Activated effector memory CD4-positive, alpha-beta T cell treated with anti-CD3 and anti-CD28 coated beads, Interleukin-2, amount 50 U/mL, for 16 hours (primary cell): ENCODE data around the gene CELF2.

Source experiments
- DNase-seq: peaks from one replicate; pipeline ENCODE4 v3.0.0-alpha.2; 2020

CELF2 gene

DNA sequence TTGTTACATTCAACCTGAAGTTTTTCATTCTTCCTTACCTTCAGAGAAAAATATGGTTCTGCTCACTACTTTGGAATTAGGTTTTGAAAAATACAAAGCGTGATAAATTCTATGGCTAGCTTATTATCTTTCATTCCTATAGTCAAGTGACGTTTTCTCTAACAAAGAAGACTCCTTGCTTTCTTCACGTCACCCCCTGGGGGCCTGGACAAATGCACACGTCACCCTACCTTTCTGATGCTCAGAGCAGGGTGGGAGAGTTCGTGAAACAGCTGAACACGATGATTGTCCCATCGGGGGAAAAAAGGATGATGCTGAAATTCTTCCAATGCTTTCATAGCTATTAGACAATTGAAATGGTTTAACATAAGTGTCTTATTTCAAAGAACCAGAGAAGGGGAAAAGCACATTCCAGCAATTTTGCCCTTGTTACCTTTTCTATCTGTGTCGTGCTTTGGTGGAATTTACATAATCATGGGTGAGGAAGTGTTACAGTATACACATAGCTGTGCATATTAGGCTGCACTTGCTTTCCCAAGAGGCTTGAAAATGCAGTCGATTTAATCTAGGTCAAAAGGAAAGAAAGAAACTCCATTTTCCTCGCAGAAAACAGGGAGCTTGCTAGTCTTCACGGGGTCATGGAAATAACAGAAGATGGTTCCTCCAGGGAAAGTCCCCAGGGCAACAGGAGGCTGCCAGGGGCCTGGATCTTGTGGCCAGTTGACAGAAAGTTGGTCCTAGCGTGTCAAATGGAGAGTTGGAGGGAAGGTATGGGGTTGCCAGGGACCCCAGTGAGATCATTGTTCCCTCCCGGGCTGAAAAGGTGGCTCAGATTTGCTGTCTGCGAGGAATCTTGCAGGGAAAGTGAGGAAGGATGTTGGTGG lies 189.2 kb downstream of the CELF2 start:
- DNase-seq = no peak

DNA sequence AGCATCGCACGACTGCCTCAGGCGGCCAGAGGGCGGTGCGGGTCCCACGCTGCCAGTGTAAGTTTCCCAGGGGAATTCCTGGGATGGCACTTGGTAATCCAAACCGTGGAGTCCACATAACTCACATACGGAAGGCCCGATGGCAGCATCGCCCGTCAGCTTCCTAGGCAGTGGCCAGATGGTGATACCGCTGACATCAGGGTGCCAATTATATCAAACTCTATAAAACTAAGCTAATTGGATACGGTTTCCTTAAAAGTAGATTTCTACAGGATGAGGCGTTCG lies 189.8 kb downstream of the CELF2 start:
- DNase-seq = no peak

DNA sequence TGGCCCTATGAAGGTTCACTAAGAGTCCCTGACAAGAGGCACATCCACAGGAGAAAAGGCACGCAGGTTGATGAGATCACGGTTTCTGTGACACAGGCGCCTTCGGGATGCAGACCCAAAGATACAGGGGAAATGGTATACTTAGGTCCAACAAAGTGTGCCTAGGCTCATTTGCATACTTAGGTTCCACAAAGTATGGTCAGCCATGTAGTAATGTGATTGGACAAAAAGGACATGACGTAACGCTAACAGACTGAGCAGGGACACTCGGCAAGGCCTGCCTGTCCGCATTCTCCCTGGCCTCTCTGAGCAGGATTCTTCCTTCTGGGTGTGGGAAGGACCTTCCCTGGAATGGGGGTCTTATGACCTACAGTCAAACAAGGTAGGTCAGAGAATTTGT lies 190.6 kb downstream of the CELF2 start:
- DNase-seq = no peak

DNA sequence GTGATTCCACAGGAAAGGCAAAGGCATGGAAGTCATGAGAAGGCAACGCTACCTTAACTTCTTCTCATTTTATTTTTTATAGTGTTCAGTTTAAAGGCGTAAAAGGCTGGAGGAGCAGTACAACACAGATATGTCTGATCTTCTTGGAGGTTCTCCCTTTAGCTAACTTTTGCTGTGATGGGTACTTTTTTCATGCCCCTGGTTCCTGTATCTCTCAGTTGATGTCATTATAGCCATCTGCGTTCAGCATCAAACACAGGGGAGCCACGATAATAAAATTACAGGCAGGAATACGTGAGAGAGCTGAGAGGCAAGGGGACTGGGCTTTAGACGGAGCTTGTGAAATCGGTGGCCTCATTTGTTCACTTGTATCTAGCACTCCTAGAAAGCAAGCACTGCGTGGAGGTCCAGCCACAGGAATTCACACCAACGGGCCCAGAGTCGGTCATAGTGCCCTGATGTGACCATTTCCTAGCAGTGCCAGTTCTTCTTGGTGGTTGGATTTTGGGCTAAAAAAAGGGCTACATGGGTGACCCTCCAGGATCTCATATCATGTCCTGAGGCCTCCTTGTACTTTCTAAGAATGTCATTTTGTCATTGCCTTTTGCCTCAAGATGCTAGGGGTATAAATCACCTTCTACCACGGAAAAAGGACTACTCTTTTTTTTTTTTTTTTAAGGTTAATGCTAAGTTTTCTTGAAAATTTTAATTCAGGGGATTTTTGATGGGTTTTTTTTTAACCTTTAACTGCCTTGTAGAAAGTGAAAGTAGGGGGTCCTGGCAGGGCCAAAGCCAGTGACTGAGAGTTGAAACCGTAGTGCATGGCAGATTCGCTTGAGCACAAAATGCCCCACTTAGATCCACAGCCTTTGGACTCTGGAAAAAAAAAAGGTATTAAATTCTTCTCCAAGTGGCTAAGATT lies 191.5 kb downstream of the CELF2 start:
- DNase-seq = peak; percentile 72

DNA sequence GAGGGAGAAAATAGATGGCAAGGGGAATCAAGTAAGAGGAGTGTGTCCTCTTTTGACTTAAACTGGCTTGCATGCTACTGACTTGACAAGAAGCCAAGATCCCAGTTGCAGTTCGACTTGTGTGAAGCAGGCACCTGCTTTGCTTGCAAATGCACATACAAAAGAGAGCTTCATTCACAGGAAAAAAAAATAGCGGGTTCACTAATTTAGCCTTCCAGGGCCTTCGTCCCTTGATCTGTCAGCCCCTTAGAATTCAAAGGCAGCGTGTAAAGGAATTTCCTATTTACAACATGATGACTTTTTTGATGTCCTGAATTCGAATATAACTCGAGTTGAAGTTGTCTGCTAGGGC lies 192.1 kb downstream of the CELF2 start:
- no peak for DNase-seq

DNA sequence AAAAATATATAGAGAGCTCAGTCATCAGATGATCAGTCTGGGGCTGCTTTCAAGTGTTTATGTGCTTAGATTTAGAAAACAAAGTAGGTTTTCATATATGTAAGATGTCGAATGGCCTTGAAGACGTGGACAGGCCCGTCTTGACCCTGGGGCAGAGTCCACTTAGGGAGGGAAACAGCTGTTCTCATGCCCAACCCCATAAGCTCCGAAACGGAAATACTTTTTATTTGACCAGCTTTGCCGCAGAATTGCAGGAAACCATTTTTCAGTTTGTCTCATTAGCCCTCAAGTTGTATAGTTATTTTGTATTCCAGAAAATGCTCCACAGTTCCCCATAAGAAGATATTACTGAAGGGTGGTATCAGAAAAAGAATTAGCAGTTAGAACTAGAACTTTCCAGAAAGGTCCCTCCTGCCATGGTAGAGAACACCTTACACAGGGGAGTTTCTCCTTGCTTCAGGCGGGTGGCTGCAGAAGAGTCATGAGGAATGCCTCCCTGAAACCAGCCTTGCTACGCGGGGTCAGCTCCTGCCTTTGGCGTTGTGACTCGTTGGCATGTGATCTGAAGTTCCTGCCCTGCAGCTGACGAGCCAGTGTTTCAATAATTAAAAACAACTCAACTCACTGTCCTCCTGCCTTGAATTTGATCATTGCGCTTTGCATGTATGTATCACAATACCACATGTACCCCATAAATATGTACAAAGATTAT lies 192.7 kb downstream of the CELF2 start:
- DNase-seq = no peak

DNA sequence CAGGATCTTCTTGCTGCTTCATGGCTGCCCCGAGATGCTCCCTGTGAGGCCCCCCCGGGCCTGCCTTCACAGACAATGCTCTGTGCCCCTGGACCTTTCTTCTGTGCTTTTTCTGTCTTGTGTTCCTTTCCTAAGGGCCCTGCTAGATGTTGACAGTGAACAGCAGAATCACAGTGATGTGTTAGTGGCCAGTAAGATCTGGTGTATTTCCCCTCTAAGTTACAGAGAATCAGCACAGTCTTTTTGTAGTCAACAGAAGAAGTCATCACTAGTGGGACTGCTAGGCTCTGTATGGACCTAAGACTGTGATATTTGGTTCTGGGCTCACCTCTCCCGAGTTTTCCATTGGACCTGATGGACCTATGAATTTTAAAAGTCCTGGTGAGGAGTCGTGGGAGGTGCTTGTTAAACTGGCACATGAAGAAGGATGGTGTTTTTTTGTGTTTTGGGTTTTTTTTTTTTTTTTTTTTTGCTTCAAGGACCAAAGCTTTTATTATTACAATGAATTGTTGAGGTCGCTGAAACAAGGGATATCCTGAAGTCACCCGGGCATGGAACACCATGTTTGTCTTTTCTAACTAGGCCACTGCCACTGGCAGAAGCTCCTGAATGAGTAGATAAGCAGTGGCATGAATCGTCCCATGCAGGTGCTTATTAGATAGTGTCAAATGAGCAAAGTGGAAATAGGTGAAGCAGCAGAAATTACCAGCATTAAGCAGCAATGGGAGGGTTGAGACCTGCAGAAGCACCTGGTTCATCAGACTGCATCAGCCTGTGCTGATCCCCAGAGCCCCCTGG lies 194.8 kb downstream of the CELF2 start:
- DNase-seq = no peak

DNA sequence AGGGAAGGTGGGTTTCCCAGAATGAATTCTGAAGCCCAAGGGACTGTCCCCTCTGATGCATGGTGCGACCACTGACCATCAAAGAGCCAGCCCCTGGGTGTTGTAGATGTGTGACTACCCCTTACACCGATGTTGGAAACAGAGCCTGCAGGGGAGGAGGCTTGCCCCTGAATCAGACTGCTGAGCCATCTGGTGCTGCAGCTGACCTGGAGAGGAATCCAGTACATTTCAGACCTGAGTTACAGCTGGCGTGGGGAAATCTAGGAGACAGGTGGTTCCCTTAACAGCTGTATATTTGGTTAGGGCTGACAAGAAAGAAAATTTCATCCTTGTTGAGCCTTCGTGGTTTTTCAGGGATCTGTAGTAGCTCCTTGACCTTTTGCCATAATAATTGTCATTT lies 195.5 kb downstream of the CELF2 start:
- no peak for DNase-seq

DNA sequence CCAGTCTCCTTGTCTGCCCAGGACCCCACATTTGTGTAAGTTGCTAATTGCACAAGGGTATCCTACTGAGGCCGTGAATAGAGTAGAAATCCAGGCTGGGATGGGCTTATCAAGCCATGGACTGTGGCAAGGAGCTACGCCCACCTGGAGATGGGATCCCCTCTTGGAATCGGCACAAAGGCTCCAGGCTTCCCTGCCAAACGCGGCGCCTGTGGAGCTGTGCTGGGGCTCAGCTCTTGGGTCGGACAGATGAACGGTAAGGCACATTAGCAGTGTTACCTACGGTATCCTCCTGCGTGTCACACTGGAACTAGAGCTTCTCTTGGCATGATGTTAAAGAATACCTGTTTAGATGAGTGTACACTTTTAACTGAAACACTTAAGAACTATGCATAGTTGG lies 196.7 kb downstream of the CELF2 start:
- no peak for DNase-seq

DNA sequence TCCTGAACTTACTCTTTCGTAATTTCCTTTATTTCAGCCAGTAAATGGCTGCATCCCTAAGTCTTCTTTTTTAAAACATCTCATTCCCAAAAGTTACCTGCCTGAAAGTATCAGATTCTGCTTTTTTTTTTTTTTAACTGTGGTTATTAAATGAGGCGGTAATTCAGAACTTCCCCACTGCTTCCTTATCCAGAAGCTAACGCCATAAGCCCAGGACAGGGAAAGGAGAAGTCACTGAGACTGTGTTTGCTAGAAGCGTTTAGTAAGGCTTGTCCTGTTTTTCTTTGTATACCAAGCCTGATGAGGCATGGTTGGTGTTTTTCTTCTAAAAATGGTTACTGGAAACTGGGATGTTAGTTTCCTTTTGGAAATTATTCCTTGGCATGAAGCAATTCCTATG lies 197.8 kb downstream of the CELF2 start:
- DNase-seq = no peak

DNA sequence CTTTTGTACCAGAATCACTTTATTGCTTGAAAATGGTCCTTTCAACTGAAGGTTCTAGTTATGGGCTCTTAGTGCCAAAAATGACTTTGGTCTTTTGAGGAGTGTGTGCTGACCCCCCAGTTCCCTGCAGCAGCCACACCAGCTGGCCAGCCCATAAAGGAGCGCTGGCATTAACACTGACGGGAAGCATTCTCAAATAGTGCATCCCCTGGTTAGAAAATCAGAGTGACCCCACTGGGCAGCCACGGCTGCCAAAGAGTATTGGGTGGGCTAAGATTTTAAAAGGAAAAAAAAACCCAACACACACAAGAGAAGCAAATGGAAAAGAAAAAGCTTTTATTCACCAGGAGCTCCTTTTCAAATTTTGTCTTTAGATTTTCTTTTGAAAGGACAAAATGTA lies 199.8 kb downstream of the CELF2 start:
- DNase-seq = no peak

DNA sequence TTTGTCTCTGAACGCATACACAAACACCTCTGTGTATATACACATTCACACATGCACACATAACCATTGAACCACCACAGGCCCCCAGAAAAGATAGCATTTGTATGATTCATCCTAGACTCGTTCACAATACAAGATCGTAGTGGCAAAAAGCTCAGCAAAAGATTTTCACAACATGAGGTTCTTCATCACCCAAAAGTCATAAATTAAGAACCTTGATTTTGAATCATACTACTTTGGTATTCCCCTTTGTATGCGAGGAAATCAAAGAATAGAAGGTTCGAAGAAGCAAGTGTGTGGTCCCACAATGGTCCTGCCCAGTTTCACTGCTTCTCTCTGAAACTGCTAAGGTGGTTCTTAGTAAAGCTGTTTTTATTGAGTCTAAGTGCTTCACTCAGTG lies 200.7 kb downstream of the CELF2 start:
- DNase-seq = peak; percentile 75

DNA sequence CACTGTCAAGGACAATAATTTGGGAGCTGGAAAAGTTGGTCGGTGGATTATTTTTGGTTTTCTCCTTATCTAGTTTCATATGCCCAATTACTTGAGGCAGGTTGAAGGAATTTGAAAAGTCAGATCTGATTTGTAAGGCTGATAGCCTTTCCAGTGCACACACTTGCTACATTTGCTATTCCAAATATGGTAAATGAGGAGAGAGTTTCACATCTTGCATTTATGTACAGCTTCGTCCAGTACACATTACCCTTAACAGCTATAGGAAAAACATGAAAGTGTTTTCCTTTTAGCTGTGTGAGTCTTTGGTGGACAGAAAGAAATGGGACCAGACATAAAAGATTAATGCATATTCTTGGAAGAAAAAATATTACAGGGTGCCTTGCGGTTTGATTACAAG lies 201.8 kb downstream of the CELF2 start:
- DNase-seq = no peak

DNA sequence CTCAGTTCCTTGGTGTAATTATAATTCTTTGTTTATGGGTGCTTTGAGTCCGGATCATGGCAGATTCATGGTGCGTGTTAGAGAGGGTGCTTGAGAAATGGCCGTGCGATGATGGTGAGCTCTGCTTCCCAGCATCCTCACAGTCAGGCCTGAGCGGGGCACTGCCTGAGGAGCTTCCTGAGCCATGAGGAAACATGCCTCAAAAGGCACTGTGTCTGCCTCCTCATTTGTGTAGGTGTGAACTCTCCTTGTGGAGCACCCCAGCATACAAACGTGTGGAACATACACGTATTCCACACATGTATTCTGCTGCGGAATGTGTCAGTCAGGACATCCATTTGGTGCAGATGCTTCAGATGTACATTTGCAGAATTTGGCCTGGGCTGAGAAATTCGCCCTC lies 205.4 kb downstream of the CELF2 start:
- DNase-seq = no peak

DNA sequence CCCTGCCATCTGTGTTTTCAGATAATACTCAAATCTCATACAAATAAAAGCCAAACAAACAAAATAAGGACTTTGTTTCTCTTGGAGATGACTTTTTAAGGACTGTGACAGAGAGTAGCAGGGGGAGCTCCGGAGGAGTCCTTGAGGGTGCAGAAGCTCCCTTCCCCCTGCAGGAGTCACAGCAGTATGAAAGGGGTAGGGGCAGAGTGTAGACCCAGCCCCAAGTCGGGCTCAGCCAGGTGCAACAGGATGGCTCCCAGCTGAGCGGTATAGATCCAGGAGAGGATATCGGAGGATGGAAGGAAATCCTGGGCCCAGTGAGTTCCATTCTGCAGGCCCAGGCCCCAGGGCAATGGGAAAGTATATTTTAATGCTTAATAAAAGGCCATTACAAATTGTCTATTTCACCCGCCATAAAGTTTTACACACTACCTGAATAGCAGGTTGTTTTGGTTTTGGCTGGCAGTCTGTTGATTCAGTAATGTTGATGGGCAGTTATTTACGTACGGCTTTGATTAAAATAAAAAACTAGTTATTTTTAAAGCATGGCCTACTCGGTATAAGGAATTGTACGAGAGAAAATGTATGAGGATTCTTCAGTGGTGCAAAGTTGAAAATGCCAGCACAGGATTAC lies 206.0 kb downstream of the CELF2 start:
- no peak for DNase-seq

DNA sequence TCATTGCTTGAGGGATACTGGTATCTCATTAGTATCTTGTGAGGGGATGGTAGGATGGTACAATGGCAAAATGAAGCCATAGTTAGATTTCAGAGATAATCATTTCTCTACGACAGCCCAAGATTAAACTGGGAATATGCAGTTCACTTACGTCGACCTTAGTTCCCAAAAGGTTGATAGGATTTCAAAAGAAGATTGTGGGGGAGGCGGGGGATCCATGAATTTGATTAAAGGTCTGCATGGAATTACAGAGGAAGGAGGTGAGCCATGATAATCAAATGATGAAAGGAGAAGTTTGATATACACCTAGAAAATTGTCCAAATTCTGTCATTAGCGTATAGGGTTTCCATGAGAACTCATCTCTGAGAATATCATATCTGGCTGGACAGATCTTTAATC lies 206.6 kb downstream of the CELF2 start:
- DNase-seq = no peak

DNA sequence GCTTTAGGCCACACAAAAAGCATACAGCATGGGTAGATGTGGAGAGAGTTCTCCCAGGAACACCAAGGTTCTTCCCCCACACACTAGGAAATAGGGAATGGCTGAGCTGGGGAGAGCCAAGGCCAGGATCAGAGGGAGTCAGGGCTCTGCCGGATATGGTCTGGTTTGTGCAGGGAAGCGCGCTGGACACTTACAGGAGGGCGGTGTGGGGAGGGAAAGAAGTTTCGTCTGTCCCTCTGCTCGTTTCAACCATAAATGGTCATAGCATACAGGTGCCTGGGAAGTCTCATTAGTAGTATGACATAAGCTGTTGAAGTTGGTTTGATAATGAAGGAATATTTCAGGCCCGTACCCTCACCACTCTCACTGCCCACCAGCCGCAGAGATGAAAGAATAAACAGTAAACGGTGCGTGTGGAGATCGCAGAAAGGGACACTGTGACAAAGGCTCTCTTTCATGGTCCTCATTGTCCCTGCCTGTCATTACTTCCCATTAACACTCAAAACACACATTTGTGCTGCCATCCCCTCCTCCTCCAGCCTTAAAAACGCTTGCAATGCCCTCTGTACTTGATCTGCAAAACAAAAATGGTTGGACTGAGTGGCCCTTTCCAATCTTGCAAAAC lies 207.2 kb downstream of the CELF2 start:
- no peak for DNase-seq

DNA sequence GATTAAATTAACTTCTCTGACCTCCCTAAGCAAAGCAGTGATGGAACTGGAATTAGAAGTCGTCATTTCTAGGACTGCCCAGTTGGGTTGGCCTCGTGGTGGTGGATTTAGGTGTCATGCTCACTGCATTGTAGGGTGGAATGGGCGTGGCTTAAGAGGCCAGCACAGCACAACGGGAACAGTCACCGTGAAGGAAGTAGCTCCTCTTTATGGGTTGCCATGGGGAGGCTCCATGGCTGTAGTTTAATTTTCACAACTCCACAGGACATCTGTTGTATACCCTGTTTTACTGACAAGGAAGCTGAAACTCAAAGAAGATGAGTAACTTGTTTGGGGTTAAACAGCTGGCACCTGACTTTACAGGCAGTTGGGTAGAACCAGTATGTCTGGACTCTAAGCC lies 208.3 kb downstream of the CELF2 start:
- peak; percentile 85 for DNase-seq

DNA sequence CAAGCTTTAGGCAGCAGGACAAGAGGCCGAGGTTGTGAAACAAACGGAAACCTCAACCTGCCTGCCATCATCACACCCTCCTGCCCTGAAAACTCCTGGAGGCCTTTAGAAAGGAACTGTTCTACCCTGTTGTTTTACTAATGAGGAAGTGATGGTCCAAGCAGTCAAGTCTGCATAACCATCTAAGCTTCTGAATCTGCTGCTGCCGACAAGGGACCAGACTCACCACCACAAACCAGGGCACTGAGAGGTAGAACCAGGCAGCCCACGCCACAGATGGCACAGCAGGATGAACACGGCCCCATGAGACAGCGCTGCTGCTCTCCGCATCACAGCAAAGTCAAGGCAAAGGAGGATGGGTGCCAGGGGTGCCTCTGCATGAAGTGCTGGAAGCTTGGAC lies 209.4 kb downstream of the CELF2 start:
- DNase-seq = no peak

DNA sequence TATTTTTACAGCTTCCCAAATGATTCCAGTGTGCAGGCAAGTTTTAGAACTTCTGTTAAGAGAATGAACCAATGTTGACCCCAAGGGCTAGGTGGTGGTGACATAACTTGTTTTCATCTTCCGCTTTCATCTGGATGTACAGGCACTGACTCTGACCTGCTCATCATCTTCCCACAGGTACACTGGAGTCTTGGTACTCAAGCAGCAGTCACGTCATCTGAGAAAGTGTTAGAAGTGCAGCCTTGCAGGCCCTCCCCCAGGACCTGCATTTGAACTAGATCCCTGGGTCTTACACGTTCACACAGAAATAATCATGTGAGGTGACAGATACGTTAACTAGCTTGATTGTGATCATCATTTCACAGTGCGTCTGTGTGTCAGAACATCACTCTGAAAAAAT lies 212.2 kb downstream of the CELF2 start:
- DNase-seq = no peak

DNA sequence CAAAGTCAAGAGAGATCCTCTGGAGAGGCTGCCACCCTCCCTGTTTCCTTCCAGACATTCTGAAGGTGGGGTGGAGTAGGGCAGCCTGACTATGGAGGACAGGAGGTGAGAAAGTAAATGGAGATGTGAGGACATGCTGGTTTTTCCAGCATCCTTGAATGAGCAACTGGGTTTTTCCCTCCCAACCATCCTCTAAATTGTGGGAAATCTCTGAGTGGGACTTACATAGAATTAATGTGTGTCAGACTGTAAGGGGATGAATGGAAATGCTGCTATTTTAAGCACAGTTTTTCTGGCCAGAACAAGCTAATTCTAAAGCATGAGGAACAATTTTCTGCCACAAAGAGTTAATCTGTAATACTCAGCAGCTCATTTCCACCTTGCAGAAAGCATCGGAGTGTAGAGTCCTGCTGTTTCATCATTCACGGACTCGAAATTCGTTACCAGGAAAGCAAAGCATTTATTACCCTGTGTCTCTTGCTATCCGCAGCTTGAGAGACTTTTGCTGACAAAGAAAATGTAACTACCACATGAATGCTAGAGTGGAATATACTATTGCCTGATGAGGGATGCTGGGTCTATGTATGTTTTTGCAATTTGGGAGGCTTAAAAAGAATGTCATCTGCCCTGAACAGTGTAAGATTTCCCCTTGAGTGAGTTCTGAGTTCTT lies 213.0 kb downstream of the CELF2 start:
- no peak for DNase-seq
